ENCODE results near the gene FIGN.

GRCh38 chr2:163682695-163683094 is 53.1 kb downstream of the FIGN start:
- TF ChIP-seq CTCF (conservative IDR thresholded peaks at IDR 0.05; ENCODE audit: low read depth, low read length) = peak; percentile 53
- TF ChIP-seq EZH2 (IDR thresholded peaks at IDR 0.05; ENCODE audit: low read length, unreplicated experiment) = no peak
